ENCODE data around the gene MCAM.

The MCAM gene

DNA sequence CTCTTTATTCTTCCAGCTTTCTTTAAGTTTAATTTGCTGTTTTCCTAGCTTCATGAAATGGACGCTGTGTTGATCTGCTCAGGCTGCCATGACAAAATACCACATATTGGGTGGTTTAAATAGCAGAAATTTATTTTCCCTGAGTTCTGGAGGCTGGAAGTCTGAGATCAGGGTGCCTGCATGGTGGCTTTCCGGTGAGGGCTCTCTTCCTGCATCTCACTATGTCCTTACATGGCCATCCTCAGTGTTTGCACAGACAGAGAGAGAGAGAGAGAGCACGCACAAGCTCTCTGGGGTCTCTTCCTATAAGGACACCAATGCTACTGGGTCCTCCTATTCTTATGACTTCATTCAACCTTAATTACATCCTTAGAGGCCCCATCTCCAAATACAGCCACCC lies 28.7 kb downstream of the MCAM start:
- Histone ChIP-seq H3K9ac (ENCODE audit: insufficient read length, low read depth) (no peak overlapping the region), H3K4me1 (ENCODE audit: insufficient read depth, insufficient read length) (no peaks in the 10 kb centered on the region), H3K36me3 (ENCODE audit: insufficient read depth, insufficient read length, low read length) (peaks cover 43% of the 10 kb centered on the region), H3K9me3 (ENCODE audit: insufficient read depth, low read length) (peaks cover 5% of the 10 kb centered on the region; the same call in 1 of the 2 replicates), H3K27me3 (ENCODE audit: insufficient read depth, insufficient read length) (no peaks in the 10 kb centered on the region), H3K4me3 (ENCODE audit: insufficient read length, low read depth) (no peak overlapping the region)
- TF ChIP-seq YY1 (IDR thresholded peaks at IDR 0.05; ENCODE audit: insufficient read depth, insufficient read length) (no peak), ZNF274 (IDR thresholded peaks at IDR 0.05; ENCODE audit: low read depth, low read length) (no peak), SUZ12 (IDR thresholded peaks at IDR 0.05; ENCODE audit: extremely low read depth, insufficient read depth, insufficient read length) (no peak)
- no peak for DNase-seq (ENCODE audit: low read depth, low spot score)

- H3K9me3 ChIP-seq (ENCODE audit: insufficient read depth, low read length) = no peaks in the 10 kb centered on the region
- TF ChIP-seq ZNF274 (IDR thresholded peaks at IDR 0.05; ENCODE audit: low read depth, low read length) = no peak
- TF ChIP-seq YY1 (IDR thresholded peaks at IDR 0.05; ENCODE audit: insufficient read depth, insufficient read length) = no peak
- no peak for TF ChIP-seq SUZ12 (IDR thresholded peaks at IDR 0.05; ENCODE audit: extremely low read depth, insufficient read depth, insufficient read length)
- no peak overlapping the region for H3K4me3 ChIP-seq (ENCODE audit: insufficient read length, low read depth)
- no peak for DNase-seq (ENCODE audit: low read depth, low spot score)
- no peak overlapping the region for H3K9ac ChIP-seq (ENCODE audit: insufficient read length, low read depth)
- no peaks in the 10 kb centered on the region for H3K27me3 ChIP-seq (ENCODE audit: insufficient read depth, insufficient read length)
- peaks cover 46% of the 10 kb centered on the region for H3K36me3 ChIP-seq (ENCODE audit: insufficient read depth, insufficient read length, low read length)
- no peaks in the 10 kb centered on the region for H3K4me1 ChIP-seq (ENCODE audit: insufficient read depth, insufficient read length)
Observed at GRCh38 chr11:119285431-119285830, 31.5 kb downstream of the MCAM start.

GRCh38 chr11:119284344-119285157 lies 32.4 kb downstream of the MCAM start:
- Histone ChIP-seq H3K9ac (ENCODE audit: insufficient read length, low read depth) (no peak overlapping the region), H3K9me3 (ENCODE audit: insufficient read depth, low read length) (no peaks in the 10 kb centered on the region), H3K27me3 (ENCODE audit: insufficient read depth, insufficient read length) (no peaks in the 10 kb centered on the region), H3K36me3 (ENCODE audit: insufficient read depth, insufficient read length, low read length) (peaks cover 43% of the 10 kb centered on the region), H3K4me1 (ENCODE audit: insufficient read depth, insufficient read length) (no peaks in the 10 kb centered on the region), H3K4me3 (ENCODE audit: insufficient read length, low read depth) (no peak overlapping the region)
- no peak for DNase-seq (ENCODE audit: low read depth, low spot score)
- no peak for TF ChIP-seq ZNF274 (IDR thresholded peaks at IDR 0.05; ENCODE audit: low read depth, low read length)
- no peak for TF ChIP-seq YY1 (IDR thresholded peaks at IDR 0.05; ENCODE audit: insufficient read depth, insufficient read length)
- TF ChIP-seq SUZ12 (IDR thresholded peaks at IDR 0.05; ENCODE audit: extremely low read depth, insufficient read depth, insufficient read length) = no peak

- H3K36me3 ChIP-seq (ENCODE audit: insufficient read depth, insufficient read length, low read length) = peaks cover 52% of the 10 kb centered on the region
- no peaks in the 10 kb centered on the region for H3K9me3 ChIP-seq (ENCODE audit: insufficient read depth, low read length)
- TF ChIP-seq ZNF274 (IDR thresholded peaks at IDR 0.05; ENCODE audit: low read depth, low read length) = no peak
- no peak for TF ChIP-seq YY1 (IDR thresholded peaks at IDR 0.05; ENCODE audit: insufficient read depth, insufficient read length)
- no peak for TF ChIP-seq SUZ12 (IDR thresholded peaks at IDR 0.05; ENCODE audit: extremely low read depth, insufficient read depth, insufficient read length)
Observed at GRCh38 chr11:119282495-119282894, 34.4 kb downstream of the MCAM start.

DNA sequence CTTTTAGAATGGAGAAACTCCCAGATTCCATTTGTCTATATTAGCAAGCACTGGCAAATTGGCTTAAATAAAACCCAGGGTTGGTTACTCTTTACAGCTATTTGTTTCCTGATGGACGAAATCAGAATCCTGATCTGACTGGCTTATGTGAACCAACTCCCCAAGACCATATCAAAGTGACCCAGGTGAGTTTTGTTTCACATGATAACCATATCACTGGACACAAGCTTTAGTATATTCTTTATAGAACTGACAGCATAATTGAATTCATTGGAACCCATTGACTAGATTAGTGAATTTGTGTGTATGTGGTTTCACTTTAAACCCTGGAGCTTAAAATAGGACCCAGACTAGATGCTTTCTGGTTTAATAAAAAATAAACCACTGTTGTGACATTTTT lies 39.3 kb downstream of the MCAM start:
- H3K4me3 ChIP-seq (ENCODE audit: insufficient read length, low read depth) = no peak overlapping the region
- peaks cover 54% of the 10 kb centered on the region for H3K36me3 ChIP-seq (ENCODE audit: insufficient read depth, insufficient read length, low read length)
- no peaks in the 10 kb centered on the region for H3K9me3 ChIP-seq (ENCODE audit: insufficient read depth, low read length)
- H3K27me3 ChIP-seq (ENCODE audit: insufficient read depth, insufficient read length) = no peaks in the 10 kb centered on the region
- no peak overlapping the region for H3K9ac ChIP-seq (ENCODE audit: insufficient read length, low read depth)
- TF ChIP-seq SUZ12 (IDR thresholded peaks at IDR 0.05; ENCODE audit: extremely low read depth, insufficient read depth, insufficient read length) = no peak
- TF ChIP-seq YY1 (IDR thresholded peaks at IDR 0.05; ENCODE audit: insufficient read depth, insufficient read length) = no peak
- no peak for TF ChIP-seq ZNF274 (IDR thresholded peaks at IDR 0.05; ENCODE audit: low read depth, low read length)
- H3K4me1 ChIP-seq (ENCODE audit: insufficient read depth, insufficient read length) = no peaks in the 10 kb centered on the region
- DNase-seq (ENCODE audit: low read depth, low spot score) = no peak

More at GRCh38 chr11:119282495-119282894, 34.4 kb downstream of the MCAM start:
- Histone ChIP-seq H3K4me1 (ENCODE audit: insufficient read depth, insufficient read length) (no peaks in the 10 kb centered on the region), H3K27me3 (ENCODE audit: insufficient read depth, insufficient read length) (no peaks in the 10 kb centered on the region), H3K9ac (ENCODE audit: insufficient read length, low read depth) (no peak overlapping the region), H3K4me3 (ENCODE audit: insufficient read length, low read depth) (no peak overlapping the region)
- no peak for DNase-seq (ENCODE audit: low read depth, low spot score)

DNA sequence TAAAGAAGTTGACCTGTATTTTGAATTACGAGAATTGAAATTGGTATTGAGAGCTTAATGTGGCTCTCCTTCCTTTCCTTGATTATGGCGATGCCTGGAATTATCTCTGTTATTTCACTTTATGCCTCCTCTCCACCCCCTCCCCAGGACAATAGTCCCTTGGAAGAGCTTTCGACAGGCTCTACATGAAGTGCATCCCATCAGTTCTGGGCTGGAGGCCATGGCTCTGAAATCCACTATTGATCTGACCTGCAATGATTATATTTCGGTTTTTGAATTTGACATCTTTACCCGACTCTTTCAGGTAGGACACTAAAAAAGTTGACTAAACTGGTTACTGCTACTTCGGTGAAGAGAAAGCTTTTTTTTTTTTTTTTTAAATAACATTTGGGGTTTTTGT lies 43.2 kb downstream of the MCAM start:
- Histone ChIP-seq H3K9ac (ENCODE audit: insufficient read length, low read depth) (no peak overlapping the region), H3K4me1 (ENCODE audit: insufficient read depth, insufficient read length) (no peaks in the 10 kb centered on the region), H3K36me3 (ENCODE audit: insufficient read depth, insufficient read length, low read length) (peaks cover 42% of the 10 kb centered on the region), H3K4me3 (ENCODE audit: insufficient read length, low read depth) (no peak overlapping the region), H3K27me3 (ENCODE audit: insufficient read depth, insufficient read length) (no peaks in the 10 kb centered on the region), H3K9me3 (ENCODE audit: insufficient read depth, low read length) (no peaks in the 10 kb centered on the region)
- no peak for TF ChIP-seq YY1 (IDR thresholded peaks at IDR 0.05; ENCODE audit: insufficient read depth, insufficient read length)
- no peak for TF ChIP-seq ZNF274 (IDR thresholded peaks at IDR 0.05; ENCODE audit: low read depth, low read length)
- TF ChIP-seq SUZ12 (IDR thresholded peaks at IDR 0.05; ENCODE audit: extremely low read depth, insufficient read depth, insufficient read length) = no peak
- no peak for DNase-seq (ENCODE audit: low read depth, low spot score)

DNA sequence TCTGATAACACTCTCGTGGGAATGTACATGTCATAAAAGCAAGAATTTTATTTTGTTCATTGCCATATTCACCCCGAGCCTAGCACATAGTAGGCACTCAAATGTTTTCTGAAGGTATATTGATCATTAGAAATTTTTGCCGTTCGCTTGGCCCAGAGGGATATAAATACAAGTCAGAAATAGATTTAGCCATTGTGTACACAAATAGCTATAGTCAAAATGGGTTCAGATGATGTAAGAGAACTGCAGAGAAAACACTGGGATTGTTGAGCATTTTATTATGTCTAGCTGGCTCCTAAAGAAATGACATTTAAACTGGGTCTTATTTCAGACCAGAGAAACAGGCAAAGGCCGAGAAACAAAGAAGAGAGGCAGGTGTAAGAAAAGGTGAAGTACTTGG lies 49.3 kb downstream of the MCAM start:
- Histone ChIP-seq H3K4me3 (ENCODE audit: insufficient read length, low read depth) (no peak overlapping the region), H3K9me3 (ENCODE audit: insufficient read depth, low read length) (no peaks in the 10 kb centered on the region), H3K27me3 (ENCODE audit: insufficient read depth, insufficient read length) (no peaks in the 10 kb centered on the region), H3K9ac (ENCODE audit: insufficient read length, low read depth) (no peak overlapping the region), H3K4me1 (ENCODE audit: insufficient read depth, insufficient read length) (no peaks in the 10 kb centered on the region), H3K36me3 (ENCODE audit: insufficient read depth, insufficient read length, low read length) (peaks cover 4% of the 10 kb centered on the region)
- DNase-seq (ENCODE audit: low read depth, low spot score) = no peak
- TF ChIP-seq SUZ12 (IDR thresholded peaks at IDR 0.05; ENCODE audit: extremely low read depth, insufficient read depth, insufficient read length) (no peak), YY1 (IDR thresholded peaks at IDR 0.05; ENCODE audit: insufficient read depth, insufficient read length) (no peak), ZNF274 (IDR thresholded peaks at IDR 0.05; ENCODE audit: low read depth, low read length) (no peak)
